Astrocyte of the cerebellum (primary cell): Measurements from ENCODE around the gene FHL3.

Experiments
- DNase-seq: peaks from one replicate; pipeline ENCODE4 v3.0.0-alpha.2; 2011; ENCODE audit warnings: low read depth
- H3K4me3 ChIP-seq: 2 replicates; pipeline ENCODE4 v1.5.1; 2011; ENCODE audit warnings: mild to moderate bottlenecking, low read depth, low read length, moderate library complexity
- in situ Hi-C: cut with HindIII; loops from 2 replicates; pipeline ENCODE4 v1.10.0; 2017; ENCODE audit warnings: low sequenced_read_pairs
- TF ChIP-seq, protein P1 (sequence below): IDR thresholded peaks from 2 replicates; pipeline ENCODE4 v1.5.1; 2012; ENCODE audit warnings: low read length, low read depth, moderate library complexity, mild to moderate bottlenecking; ENCODE audit errors: missing control alignments

Gene FHL3

DNA sequence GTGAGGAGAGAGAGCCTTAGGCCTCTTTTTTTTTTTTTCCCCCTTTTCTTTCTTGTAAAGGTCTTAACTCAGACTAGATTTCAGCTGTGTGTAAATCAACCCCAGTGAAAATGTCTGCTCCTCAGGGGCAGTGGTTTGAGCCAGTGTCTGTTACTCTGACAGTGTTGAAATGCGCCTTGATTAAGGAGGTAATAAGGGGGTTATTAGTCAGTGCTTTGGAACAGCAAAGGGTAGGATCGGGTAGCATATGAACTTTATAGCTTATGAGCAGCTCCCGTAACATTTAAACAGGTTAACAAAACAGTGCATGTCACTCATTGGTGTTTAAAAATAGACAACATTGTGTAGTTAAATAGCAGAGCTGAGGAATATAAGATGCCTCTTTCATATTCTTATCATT, 17.5 kb upstream of the FHL3 start:
- H3K4me3 ChIP-seq, result no peak overlapping the region
- in situ Hi-C loops, result no loop called here
- DNase-seq, result no peak
- TF ChIP-seq, protein P1, sequence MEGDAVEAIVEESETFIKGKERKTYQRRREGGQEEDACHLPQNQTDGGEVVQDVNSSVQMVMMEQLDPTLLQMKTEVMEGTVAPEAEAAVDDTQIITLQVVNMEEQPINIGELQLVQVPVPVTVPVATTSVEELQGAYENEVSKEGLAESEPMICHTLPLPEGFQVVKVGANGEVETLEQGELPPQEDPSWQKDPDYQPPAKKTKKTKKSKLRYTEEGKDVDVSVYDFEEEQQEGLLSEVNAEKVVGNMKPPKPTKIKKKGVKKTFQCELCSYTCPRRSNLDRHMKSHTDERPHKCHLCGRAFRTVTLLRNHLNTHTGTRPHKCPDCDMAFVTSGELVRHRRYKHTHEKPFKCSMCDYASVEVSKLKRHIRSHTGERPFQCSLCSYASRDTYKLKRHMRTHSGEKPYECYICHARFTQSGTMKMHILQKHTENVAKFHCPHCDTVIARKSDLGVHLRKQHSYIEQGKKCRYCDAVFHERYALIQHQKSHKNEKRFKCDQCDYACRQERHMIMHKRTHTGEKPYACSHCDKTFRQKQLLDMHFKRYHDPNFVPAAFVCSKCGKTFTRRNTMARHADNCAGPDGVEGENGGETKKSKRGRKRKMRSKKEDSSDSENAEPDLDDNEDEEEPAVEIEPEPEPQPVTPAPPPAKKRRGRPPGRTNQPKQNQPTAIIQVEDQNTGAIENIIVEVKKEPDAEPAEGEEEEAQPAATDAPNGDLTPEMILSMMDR, result no peak

DNA sequence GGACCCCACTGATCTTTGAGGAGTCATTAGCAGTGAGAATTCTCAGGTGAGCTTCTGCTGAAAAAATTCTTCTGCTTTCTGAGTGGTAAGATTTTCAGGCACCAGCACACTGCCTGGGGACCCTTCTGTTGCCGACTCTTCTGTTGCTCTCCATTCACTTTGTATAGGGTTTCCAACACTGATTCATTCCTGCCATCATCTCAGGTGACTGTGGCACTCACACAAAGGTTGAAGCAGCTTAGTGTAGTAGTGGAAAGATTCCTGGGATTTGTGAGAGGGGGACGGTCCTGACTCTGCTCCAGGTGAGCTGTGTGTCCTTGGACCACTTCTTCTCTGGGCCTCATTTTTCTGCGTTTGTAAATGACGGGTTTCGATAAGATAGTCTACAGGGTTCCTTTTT, 16.7 kb upstream of the FHL3 start:
- DNase-seq, result no peak
- in situ Hi-C loops, result no loop called here
- TF ChIP-seq, protein P1, result no peak
- H3K4me3 ChIP-seq, result no peak overlapping the region

- no peak overlapping the region for H3K4me3 ChIP-seq
- TF ChIP-seq, protein P1, result no peak
- no peak for DNase-seq
- in situ Hi-C loops, result no loop called here
Observed at GRCh38 chr1:38020396-38020795, 15.1 kb upstream of the FHL3 start.

GRCh38 chr1:38018864-38019343, 13.6 kb upstream of the FHL3 start:
- H3K4me3 ChIP-seq, result no peak overlapping the region
- DNase-seq, result no peak
- TF ChIP-seq, protein P1, result peak; percentile 70
- in situ Hi-C loops, result no loop called here

DNA sequence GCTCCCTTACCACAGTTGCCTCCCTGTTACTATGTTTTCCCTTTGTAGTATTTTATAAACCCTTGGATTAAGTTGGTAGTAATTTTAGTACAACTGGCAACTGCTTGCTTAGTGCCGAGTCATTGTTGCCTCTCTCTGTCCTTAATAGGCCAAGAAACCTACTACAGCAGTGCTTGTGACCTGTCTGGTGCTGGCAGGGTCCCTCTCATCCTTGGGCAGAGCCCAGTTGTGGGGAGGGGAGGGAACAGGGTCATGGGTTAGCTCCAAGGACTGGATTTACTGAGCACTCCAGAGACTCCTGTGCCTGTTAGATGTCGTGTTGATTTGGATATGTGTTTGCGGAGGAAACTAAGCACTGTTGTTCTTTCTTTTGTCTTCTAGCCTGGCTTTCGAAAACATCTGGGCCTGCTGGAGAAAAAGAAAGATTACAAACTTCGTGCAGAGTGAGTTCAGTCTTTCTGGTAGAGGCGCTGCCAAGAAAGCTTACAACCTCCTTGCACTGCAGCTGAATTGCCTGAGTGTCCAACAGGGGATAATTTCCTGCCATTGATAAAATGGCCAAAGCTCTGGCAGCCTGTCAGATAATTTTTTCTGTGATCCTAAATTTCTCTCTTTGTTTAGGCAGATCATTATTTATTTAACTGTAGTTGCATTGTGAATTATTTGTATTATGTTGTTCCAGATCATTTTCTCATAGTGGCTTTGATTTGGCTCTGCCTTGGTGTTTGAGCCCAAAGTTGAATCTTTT, 10.8 kb upstream of the FHL3 start:
- no peak for DNase-seq
- in situ Hi-C loops, result no loop called here

GRCh38 chr1:38014724-38015424, 9.6 kb upstream of the FHL3 start:
- no peak overlapping the region for H3K4me3 ChIP-seq
- TF ChIP-seq, protein P1, result no peak
- DNase-seq, result no peak
- in situ Hi-C loops, result no loop called here

More for the DNA sequence above, 10.8 kb upstream of the FHL3 start:
- TF ChIP-seq, protein P1, result no peak
- H3K4me3 ChIP-seq, result no peak overlapping the region
